Measurements from ENCODE around the gene STK32C.

- TF ChIP-seq CTCF (conservative IDR thresholded peaks at IDR 0.05; ENCODE audit: low read depth, low read length) (no peak), EZH2 (IDR thresholded peaks at IDR 0.05; ENCODE audit: borderline replicate concordance, low read depth, low read length, poor library complexity, severe bottlenecking) (no peak)
These were observed 642 bp downstream of the STK32C start for GRCh38 chr10:132306864-132307751.

All from A673 (cell line).